NOMO-1 treated with DMSO at 0.1 percent for 48 hours (cell line): ENCODE measurements around the gene SPOCK1.

Experiments
- DNase-seq: peaks from one replicate; lab custom pipeline; 2025; ENCODE audit not compliant: unreplicated experiment; lab: John Stamatoyannopoulos, UW

The SPOCK1 gene

GRCh38 chr5:137446151-137446550 is 53.0 kb downstream of the SPOCK1 start:
- DNase-seq, result no peak

DNA sequence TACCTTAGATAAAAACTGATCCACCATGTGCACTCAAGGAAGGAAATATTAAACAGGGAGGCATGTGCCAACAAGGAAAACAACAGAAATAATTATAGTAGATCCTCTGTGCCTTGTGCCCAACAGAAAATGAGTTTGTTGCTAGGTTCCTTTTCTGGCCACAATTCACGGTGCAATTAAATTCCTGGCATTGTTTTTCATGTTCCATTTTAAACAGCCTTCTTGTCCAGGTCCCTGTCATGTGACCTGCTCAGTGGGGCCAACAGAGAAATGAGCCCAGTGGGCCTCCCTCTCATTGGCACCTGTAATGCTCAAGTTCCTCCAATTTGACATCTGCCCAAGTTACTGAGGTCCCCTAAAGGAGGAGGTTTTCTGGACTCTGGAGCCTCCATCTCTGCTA is 56.5 kb downstream of the SPOCK1 start:
- no peak for DNase-seq

GRCh38 chr5:137441476-137441875 is 57.6 kb downstream of the SPOCK1 start:
- no peak for DNase-seq

DNA sequence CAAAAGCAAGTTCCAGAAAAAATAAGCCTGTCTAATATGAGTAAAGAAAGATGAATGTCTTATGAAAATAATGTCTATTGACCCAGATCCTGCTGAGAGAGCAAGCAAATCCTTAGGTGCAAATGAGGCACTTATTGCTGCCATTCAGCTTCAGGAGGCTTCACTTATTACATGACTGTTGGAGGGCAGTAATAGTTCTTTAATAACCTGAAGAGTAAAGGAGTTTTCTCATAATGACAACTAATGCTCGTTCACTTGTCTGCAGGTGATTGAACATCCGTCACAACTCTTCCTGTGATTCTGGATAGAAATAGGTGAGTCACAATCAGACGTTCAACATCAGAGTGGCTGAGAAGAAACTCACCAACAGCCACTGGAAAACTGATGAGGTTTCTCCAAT is 58.3 kb downstream of the SPOCK1 start:
- DNase-seq, result no peak

GRCh38 chr5:137439645-137440044 is 59.5 kb downstream of the SPOCK1 start:
- DNase-seq, result no peak

- DNase-seq, result peak; percentile 52
Measured at GRCh38 chr5:137438932-137439331, 60.2 kb downstream of the SPOCK1 start.

DNA sequence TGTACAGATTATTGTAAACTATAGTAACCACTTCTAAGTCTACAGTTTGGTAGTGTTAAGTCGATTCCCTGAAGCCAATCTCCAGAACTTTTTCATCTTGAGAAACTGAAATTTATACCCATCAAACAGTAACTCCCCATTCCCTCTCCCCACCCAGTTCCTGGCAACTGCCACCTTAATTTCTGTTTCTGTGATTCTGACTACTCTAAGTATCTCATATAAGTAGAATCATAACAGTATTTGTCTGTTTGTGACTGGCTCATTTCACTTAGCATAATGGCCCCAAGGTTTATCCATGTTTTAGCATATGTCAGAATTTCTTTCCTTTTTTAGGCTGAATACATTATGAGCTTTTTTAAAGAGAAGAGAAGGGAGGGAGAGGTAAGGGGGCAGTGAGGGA is 61.4 kb downstream of the SPOCK1 start:
- DNase-seq, result no peak

DNA sequence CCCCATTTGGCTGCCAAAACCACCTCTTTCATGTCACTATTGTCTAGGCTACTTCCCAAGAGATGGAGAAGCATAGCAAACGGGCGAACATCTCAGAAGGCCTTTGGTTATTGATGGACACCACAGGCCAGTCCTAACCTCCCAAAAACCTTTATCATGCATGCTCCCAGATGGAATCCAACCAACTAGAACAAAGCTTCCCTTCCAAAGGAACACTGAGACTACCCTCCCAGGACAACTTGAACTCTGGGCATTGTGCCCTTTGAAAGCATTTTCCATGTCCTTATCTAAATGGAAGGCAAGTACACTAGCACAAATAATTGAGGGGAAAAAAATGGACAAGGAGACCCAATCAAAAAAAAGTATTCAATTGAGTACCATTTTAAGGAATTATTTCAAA is 65.6 kb downstream of the SPOCK1 start:
- DNase-seq, result no peak

DNA sequence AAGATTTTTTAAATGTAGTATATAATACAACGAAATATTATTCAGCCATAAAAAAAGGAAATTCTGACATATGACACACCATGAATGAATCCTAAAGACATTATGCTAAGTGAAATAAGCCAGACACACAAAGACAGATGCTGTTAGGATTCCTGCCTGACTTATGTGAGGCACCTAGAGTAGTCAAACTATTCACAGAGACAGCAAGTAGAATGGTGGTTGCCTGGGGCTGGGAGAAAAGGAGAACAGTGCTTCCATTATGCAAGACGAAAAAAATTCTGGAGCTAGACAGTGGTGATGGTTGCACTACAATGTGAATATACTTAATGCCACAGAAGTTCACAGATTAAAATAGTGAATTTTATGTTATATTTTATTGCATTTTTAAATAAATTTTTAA is 66.8 kb downstream of the SPOCK1 start:
- DNase-seq, result no peak

DNA sequence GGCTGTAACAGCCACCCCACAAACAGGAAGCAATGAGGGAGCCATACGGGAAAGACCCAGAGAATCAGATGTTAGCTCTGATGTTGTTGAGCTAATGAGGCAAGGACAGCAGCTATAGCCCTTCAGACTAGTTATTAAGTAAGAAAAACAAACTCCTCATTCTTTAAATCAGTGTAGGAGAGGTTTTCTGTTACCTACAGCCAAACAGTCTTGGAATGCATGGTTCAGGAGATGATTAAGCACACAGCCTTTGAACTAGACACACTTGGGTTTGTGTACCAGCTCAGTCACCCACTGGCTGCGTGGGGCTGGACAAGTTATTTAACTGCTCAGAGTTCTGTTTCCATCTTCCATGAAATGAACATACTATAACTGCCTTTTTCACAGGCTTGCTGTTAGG is 68.1 kb downstream of the SPOCK1 start:
- no peak for DNase-seq

- DNase-seq, result no peak
Measured at GRCh38 chr5:137415231-137415681, 83.9 kb downstream of the SPOCK1 start.

DNA sequence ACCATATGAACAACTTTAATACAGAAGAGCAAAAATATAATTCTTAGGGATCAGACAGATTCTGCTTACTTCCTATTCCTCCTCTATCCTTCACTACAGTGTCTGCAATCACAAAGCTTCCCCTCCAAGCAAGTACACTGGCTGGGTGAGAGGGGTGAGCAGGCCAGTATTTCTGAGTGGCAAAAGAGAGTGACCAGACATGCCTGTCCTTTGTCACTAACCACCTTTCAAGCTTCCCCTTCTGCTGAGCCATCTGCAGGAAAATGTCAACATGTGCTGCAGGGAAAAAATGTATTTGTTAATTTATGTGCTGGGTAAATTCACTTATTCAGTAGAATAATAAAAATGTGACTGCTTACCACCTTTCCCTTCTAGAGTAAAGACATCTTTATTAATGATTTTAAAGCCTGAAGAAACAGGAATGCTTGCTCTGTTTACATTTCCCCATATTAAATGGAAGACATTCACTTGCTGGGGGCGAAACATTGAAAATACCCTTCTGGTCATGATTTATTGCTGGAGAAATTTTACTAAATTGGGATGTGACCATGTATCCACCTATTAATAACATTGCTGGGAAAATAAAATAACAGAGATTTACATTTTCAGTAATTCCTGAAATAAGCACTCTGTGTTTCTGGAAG is 84.9 kb downstream of the SPOCK1 start:
- no peak for DNase-seq

- no peak for DNase-seq
Measured at GRCh38 chr5:137412136-137412535, 87.0 kb downstream of the SPOCK1 start.

GRCh38 chr5:137410234-137411010 is 88.7 kb downstream of the SPOCK1 start:
- no peak for DNase-seq

DNA sequence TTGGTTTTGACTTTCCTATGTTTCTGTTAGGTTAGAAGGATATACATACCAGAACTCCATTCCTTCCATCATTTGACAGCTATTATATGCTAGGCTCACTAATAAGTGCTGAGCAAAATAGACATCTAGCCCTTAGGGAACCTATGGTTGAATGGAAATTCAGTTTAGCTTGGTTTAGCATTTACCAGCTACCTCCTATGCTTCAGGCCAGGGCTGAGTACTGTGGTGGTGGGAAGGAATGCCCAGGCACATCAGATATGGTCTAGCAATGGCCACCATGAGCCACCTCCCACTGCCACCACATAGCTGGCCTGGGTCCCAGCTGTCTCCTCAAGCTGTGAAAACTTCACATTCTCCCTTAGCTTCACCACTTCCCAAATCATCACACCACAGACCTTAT is 89.4 kb downstream of the SPOCK1 start:
- no peak for DNase-seq

GRCh38 chr5:137407090-137407489 is 92.0 kb downstream of the SPOCK1 start:
- DNase-seq, result no peak

GRCh38 chr5:137405393-137405792 is 93.7 kb downstream of the SPOCK1 start:
- DNase-seq, result no peak

DNA sequence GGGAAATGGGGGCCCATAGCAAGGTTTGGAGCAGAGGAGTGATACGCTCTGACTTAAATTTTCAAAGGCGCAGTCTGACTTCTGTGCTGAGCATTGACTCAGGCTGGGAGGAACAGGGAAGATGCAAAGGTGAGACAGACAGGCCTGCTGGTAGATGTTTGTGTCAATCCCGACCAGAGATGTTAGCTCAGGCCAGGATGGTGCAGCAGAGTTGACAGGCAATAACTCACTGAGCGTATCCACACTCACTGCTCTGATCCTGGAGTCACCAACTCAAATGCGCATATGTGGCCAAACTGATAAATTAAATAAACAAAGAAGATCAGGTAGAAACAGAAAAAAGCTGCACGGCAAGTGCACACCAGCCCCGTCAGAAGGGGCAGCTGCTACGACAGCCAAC is 95.3 kb downstream of the SPOCK1 start:
- no peak for DNase-seq

GRCh38 chr5:137402436-137403187 is 96.5 kb downstream of the SPOCK1 start:
- DNase-seq, result no peak

DNA sequence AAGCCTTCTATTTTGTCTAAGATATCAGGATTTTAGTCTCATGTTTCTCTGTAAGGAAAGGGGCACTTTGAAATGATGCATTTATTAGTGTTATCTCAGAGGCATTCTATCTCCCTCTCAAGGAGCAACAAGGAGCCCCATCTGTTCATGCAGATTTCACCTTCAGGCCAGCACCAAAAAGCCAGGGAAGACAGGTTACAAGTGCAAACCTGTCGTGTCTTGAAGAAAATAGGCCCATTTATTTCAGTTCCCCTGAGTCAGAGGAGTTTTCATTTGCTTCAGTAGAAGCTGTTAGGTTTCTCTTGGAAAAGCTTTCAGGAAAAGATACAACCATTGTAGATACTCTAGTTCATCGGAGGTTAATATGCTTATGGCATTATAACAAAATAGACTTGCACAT is 97.2 kb downstream of the SPOCK1 start:
- DNase-seq, result no peak

- DNase-seq, result no peak
Measured at GRCh38 chr5:137400571-137400970, 98.6 kb downstream of the SPOCK1 start.

DNA sequence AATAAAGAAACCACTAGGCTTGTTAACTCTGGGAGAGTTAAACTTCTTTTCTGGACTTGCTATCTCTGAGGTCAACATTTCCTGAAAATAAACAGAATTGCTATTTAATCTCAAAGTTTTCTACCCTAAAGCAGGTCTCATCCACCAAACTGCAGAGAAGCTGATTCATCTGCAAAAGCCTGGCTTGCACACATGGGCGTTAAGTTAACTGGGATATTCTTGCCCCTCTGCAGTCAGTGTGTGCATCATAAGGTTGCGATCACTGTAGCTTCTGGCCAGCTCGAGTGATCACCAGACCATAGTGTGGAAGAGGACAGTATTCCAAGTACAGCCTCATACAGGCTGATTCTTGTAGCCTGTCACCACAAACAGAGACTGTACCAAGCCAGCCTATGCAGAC is 99.2 kb downstream of the SPOCK1 start:
- no peak for DNase-seq
